Dermis microvascular lymphatic vessel endothelial cell (primary cell): ENCODE measurements around the gene PRKAB2. TPM values are rescaled to one million over a fixed set of nuclear protein-coding genes. Genes with fewer than 3 reads are reported as not detected.
A peak's percentile ranks its signal among the peaks of the same experiment; 100 is the strongest.
"Not testable (repeated sequence)": the region's sequence is repeated elsewhere in the genome, so short reads cannot be mapped to it uniquely, and the experiment has no call there.

ENCODE experiments used
- DNase-seq, 2 donors: peaks; one replicate each; pipeline versions ENCODE4 v3.0.0 to v3.0.0-alpha.2; 2010; ENCODE audit warnings: low read depth in 2 of 2
- total RNA-seq: library from RNA; depleted of rRNA; stranded (reverse); fragments of >200 nt; gene quantifications from 2 replicates; pipeline ENCODE4 v1.2.1, GENCODE V29; 2014

The PRKAB2 gene
- total RNA-seq, 1 donor from 2014 or later = 3.6 TPM

GRCh38 chr1:147177611-147178380, 5.5 kb upstream of the PRKAB2 start:
- DNase-seq = peak in 1 of 2 donors; percentile 10

GRCh38 chr1:147171399-147172167, 687 bp downstream of the PRKAB2 start:
- peak; percentile 2 to 25 for DNase-seq

- DNase-seq = no peak
Observed at GRCh38 chr1:147169840-147170674, 2.2 kb downstream of the PRKAB2 start.

GRCh38 chr1:147169171-147169570, 3.1 kb downstream of the PRKAB2 start:
- DNase-seq = no peak

GRCh38 chr1:147168626-147169058, 3.6 kb downstream of the PRKAB2 start:
- DNase-seq = peak in 1 of 2 donors; percentile 48

GRCh38 chr1:147167365-147167764, 4.9 kb downstream of the PRKAB2 start:
- DNase-seq = peak in 1 of 2 donors; percentile 61

GRCh38 chr1:147163019-147163418, 9.3 kb downstream of the PRKAB2 start:
- no peak for DNase-seq

- DNase-seq = no peak
Observed at GRCh38 chr1:147162093-147162492, 10.2 kb downstream of the PRKAB2 start.

- DNase-seq = not testable (repeated sequence)
Observed at GRCh38 chr1:147157116-147157515, 15.2 kb downstream of the PRKAB2 start.

GRCh38 chr1:147156642-147157041, 15.6 kb downstream of the PRKAB2 start:
- no peak for DNase-seq

- DNase-seq = no peak
Observed at GRCh38 chr1:147152772-147153171, 19.5 kb downstream of the PRKAB2 start.

GRCh38 chr1:147151244-147151643, 21.0 kb downstream of the PRKAB2 start:
- no peak for DNase-seq

GRCh38 chr1:147142886-147143285, 29.4 kb downstream of the PRKAB2 start:
- DNase-seq = no peak

- not testable (repeated sequence) for DNase-seq
Observed at GRCh38 chr1:147130721-147131120, 41.5 kb downstream of the PRKAB2 start.

- DNase-seq = no peak
Observed at GRCh38 chr1:147129116-147129873, 43.0 kb downstream of the PRKAB2 start.

- no peak for DNase-seq
Observed at GRCh38 chr1:147124266-147124665, 48.0 kb downstream of the PRKAB2 start.

GRCh38 chr1:147117109-147117508, 55.2 kb downstream of the PRKAB2 start:
- no peak for DNase-seq

GRCh38 chr1:147115496-147115895, 56.8 kb downstream of the PRKAB2 start:
- no peak for DNase-seq

- DNase-seq = not testable (repeated sequence)
Observed at GRCh38 chr1:147115079-147115478, 57.2 kb downstream of the PRKAB2 start.

GRCh38 chr1:147114353-147114752, 57.9 kb downstream of the PRKAB2 start:
- DNase-seq = not testable (repeated sequence)
